Panc1 (cell line): Measurements from ENCODE around the gene SF3B2. TPM values are rescaled to one million over a fixed set of nuclear protein-coding genes. Genes with fewer than 3 reads are reported as not detected.

ENCODE experiments used
- ATAC-seq: fragments of 200-7000 bp; cut with Tn5 transposase; 2 replicates; pipeline ENCODE4 v1.9.1; 2020; ENCODE audit warnings: mild to moderate bottlenecking, moderate library complexity
- BruUV-seq: library from RNA; stranded (reverse); fragments of 400-500 nt; replicated peaks from 2 replicates; lab custom pipeline; 2021; lab: Mats Ljungman, UMichigan
- CTCF ChIA-PET: fragments of 300-600 bp; sonication (Branson Sonifier 250); formaldehyde crosslinking; loops from one replicate; lab custom pipeline; 2022; ENCODE audit warnings: antibody characterized with exemption; lab: Charles Lee
- POLR2A ChIA-PET: fragments of 300-600 bp; sonication (Branson Sonifier 250); formaldehyde crosslinking; loops from one replicate; lab custom pipeline; 2022; ENCODE audit warnings: antibody characterized with exemption; lab: Charles Lee
- DNase-seq: peaks from one replicate; pipeline ENCODE4 v3.0.0-alpha.2; 2010; ENCODE audit warnings: low read depth, low spot score
- H3K27ac ChIP-seq: 2 replicates; pipeline ENCODE4 v1.5.1; 2011; ENCODE audit warnings: mild to moderate bottlenecking, low read length, inconsistent platforms
- H3K27me3 ChIP-seq: fragments of 200-500 bp; sonication (Bioruptor generic); 2 replicates; pipeline ENCODE4 v1.6.0; 2014; ENCODE audit warnings: low read length, inconsistent platforms; ENCODE audit not compliant: control insufficient read depth, insufficient read depth
- H3K36me3 ChIP-seq: fragments of 200-500 bp; sonication (Bioruptor generic); 2 replicates; pipeline ENCODE4 v1.5.1; 2014; ENCODE audit warnings: inconsistent platforms, mild to moderate bottlenecking, low read length, moderate library complexity; ENCODE audit not compliant: control insufficient read depth, insufficient read depth
- H3K4me1 ChIP-seq: 2 replicates; pipeline ENCODE4 v1.5.1; 2011; ENCODE audit warnings: inconsistent platforms, mild to moderate bottlenecking, low read length, moderate library complexity; ENCODE audit not compliant: control insufficient read depth, insufficient read depth
- H3K4me3 ChIP-seq, 2 experiments: 2 replicates each; pipeline ENCODE4 v1.5.1; 2011 to 2012; ENCODE audit warnings: low read depth in 2 of 2, low read length in 2 of 2, mild to moderate bottlenecking in 2 of 2, inconsistent platforms in 1 of 2, moderate library complexity in 1 of 2
- H3K9me3 ChIP-seq: fragments of 200-500 bp; sonication (Bioruptor generic); 2 replicates; pipeline ENCODE4 v1.5.1; 2014; ENCODE audit warnings: low read depth, mild to moderate bottlenecking, inconsistent platforms, low read length, moderate library complexity; ENCODE audit not compliant: control insufficient read depth, insufficient read depth
- POLR2AphosphoS5 ChIP-seq: IDR thresholded peaks from 2 replicates; pipeline ENCODE4 v1.6.1; 2012; ENCODE audit warnings: mild to moderate bottlenecking, low read depth, low read length, moderate library complexity
- SIN3A ChIP-seq: IDR thresholded peaks from 2 replicates; pipeline ENCODE4 v1.6.1; 2012; ENCODE audit warnings: low read depth, mild to moderate bottlenecking, low read length, moderate library complexity, borderline replicate concordance; ENCODE audit not compliant: insufficient read depth
- TCF7L2 ChIP-seq: IDR thresholded peaks from 2 replicates; pipeline ENCODE4 v1.6.1; 2011; ENCODE audit warnings: mild to moderate bottlenecking, low read depth, low read length, inconsistent platforms
- in situ Hi-C: cut with HindIII; loops from 2 replicates; pipeline ENCODE4 v1.10.0; 2016; ENCODE audit warnings: low sequenced_read_pairs, low pct_unique_long_range_greater_than_20kb
- intact Hi-C: fragments of 100-400 bp; cut with micrococcal nuclease; formaldehyde crosslinking; loops from one replicate; pipeline ENCODE4 v1.10.0; 2022; ENCODE audit not compliant: unreplicated experiment
- total RNA-seq: library from RNA; stranded (reverse); gene quantifications from one replicate; pipeline ENCODE4 v1.2.1, GENCODE V29; 2021; ENCODE audit not compliant: unreplicated experiment
- TF ChIP-seq, protein P1 (sequence below), 2 experiments: IDR thresholded peaks; 2 replicates each; pipeline ENCODE4 v1.6.1; 2011 to 2012; ENCODE audit warnings: low read depth in 2 of 2, control low read depth in 1 of 2, low read length in 1 of 2, mild to moderate bottlenecking in 1 of 2, moderate library complexity in 1 of 2; ENCODE audit not compliant: insufficient read depth in 1 of 2
- TF ChIP-seq, protein P2 (sequence below): fragments of 450-650 bp; IDR thresholded peaks from 2 replicates; pipeline ENCODE4 v1.5.1; 2017; ENCODE audit warnings: mild to moderate bottlenecking

Gene SF3B2
- total RNA-seq, 1 experiment from 2014 or later, result 271 TPM

- no peaks in the 10 kb centered on the region for H3K27me3 ChIP-seq
- H3K4me1 ChIP-seq, result no peaks in the 10 kb centered on the region
- TF ChIP-seq SIN3A, result no peak
- no peak for TF ChIP-seq TCF7L2
- TF ChIP-seq, protein P1, sequence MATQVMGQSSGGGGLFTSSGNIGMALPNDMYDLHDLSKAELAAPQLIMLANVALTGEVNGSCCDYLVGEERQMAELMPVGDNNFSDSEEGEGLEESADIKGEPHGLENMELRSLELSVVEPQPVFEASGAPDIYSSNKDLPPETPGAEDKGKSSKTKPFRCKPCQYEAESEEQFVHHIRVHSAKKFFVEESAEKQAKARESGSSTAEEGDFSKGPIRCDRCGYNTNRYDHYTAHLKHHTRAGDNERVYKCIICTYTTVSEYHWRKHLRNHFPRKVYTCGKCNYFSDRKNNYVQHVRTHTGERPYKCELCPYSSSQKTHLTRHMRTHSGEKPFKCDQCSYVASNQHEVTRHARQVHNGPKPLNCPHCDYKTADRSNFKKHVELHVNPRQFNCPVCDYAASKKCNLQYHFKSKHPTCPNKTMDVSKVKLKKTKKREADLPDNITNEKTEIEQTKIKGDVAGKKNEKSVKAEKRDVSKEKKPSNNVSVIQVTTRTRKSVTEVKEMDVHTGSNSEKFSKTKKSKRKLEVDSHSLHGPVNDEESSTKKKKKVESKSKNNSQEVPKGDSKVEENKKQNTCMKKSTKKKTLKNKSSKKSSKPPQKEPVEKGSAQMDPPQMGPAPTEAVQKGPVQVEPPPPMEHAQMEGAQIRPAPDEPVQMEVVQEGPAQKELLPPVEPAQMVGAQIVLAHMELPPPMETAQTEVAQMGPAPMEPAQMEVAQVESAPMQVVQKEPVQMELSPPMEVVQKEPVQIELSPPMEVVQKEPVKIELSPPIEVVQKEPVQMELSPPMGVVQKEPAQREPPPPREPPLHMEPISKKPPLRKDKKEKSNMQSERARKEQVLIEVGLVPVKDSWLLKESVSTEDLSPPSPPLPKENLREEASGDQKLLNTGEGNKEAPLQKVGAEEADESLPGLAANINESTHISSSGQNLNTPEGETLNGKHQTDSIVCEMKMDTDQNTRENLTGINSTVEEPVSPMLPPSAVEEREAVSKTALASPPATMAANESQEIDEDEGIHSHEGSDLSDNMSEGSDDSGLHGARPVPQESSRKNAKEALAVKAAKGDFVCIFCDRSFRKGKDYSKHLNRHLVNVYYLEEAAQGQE (IDR thresholded peaks at IDR 0.05; ENCODE audit: insufficient read depth in 1 of 2, low read depth in 2 of 2, low read length in 1 of 2), result no peak
- TF ChIP-seq, protein P2, sequence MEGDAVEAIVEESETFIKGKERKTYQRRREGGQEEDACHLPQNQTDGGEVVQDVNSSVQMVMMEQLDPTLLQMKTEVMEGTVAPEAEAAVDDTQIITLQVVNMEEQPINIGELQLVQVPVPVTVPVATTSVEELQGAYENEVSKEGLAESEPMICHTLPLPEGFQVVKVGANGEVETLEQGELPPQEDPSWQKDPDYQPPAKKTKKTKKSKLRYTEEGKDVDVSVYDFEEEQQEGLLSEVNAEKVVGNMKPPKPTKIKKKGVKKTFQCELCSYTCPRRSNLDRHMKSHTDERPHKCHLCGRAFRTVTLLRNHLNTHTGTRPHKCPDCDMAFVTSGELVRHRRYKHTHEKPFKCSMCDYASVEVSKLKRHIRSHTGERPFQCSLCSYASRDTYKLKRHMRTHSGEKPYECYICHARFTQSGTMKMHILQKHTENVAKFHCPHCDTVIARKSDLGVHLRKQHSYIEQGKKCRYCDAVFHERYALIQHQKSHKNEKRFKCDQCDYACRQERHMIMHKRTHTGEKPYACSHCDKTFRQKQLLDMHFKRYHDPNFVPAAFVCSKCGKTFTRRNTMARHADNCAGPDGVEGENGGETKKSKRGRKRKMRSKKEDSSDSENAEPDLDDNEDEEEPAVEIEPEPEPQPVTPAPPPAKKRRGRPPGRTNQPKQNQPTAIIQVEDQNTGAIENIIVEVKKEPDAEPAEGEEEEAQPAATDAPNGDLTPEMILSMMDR, result no peak
- TF ChIP-seq POLR2AphosphoS5, result no peak
- no peaks in the 10 kb centered on the region for H3K36me3 ChIP-seq
- H3K27ac ChIP-seq, result no peak overlapping the region
- no TSS peak for BruUV-seq
- POLR2A ChIA-PET, result no interaction called here
- in situ Hi-C loops, result no loop called here
- intact Hi-C loops, result no loop called here
- DNase-seq (no peak), ATAC-seq (no peak)
- peaks cover 2% of the 10 kb centered on the region; the same call in 1 of the 2 replicates for H3K9me3 ChIP-seq
- CTCF ChIA-PET, result no interaction called here
- no peak overlapping the region for H3K4me3 ChIP-seq
Measured at GRCh38 chr11:66039765-66040164, 12.4 kb upstream of the SF3B2 start.

DNA sequence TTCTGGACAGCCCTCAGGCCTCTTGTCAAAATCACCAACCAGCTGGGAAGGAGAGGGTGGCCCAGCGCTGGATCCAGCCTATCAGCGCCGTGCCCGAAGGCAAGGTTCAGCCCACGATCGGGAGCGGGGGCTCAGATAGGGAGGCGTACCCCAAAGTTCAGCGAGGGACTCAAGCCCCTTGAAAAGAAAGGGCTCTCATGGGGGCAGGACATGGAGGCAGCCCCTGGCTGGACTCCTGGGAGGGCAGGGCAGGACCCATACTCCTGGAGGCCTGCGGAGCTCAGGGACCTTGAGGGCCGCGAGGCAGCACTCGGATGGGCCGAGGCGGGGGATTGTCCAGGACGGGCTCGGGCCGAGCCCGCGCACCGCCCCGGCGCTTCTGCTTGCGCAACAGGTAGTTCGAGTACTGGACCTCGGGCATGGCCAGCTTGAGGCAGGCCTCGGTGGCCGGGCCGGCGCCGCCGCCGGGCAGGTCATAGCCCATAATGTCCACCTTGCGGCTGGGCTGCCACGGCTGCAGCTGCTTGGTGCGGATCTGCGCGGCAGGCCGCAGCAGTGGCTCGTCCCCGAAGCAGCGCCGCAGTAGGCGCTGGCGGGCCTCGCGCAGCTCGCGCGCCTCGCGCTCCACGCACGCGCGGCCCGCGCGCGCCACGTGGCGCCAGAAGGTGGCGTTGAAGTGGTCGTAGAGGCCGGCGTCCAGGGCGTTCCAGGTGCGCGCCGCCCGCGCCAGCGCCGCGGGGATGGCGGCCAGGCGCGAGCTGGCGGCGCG, 9.8 kb upstream of the SF3B2 start:
- POLR2A ChIA-PET, result no interaction called here

More for the DNA sequence above, 9.8 kb upstream of the SF3B2 start:
- in situ Hi-C loops, result no loop called here
- Histone ChIP-seq H3K4me1 (peaks cover 3% of the 10 kb centered on the region; the same call in 1 of the 2 replicates), H3K27me3 (no peaks in the 10 kb centered on the region), H3K4me3 (no peak overlapping the region), H3K36me3 (no peaks in the 10 kb centered on the region), H3K9me3 (peaks cover under 1% of the 10 kb centered on the region; the same call in 1 of the 2 replicates), H3K27ac (no peak overlapping the region)
- CTCF ChIA-PET, result no interaction called here
- no peak for DNase-seq
- no peak for TF ChIP-seq TCF7L2
- TF ChIP-seq, protein P2, result no peak
- TF ChIP-seq, protein P1 (IDR thresholded peaks at IDR 0.05; ENCODE audit: insufficient read depth in 1 of 2, low read depth in 2 of 2, low read length in 1 of 2), result no peak
- no peak for TF ChIP-seq SIN3A
- TF ChIP-seq POLR2AphosphoS5, result no peak
- BruUV-seq, result no TSS peak
- intact Hi-C loops, result no loop called here
- no peak for ATAC-seq
